Keratinocyte (primary cell): ENCODE results near the gene ADCY5. TPM values are rescaled to one million over a fixed set of nuclear protein-coding genes. Genes with fewer than 3 reads are reported as not detected.

ENCODE experiments used
- DNase-seq: peaks from one replicate; pipeline ENCODE4 v3.0.0-alpha.2; 2011; ENCODE audit warnings: low read depth, missing footprints, low spot score
- FAIRE-seq: peaks from 2 replicates; lab custom pipeline; 2011; peaks lifted over from hg19 to GRCh38; lab: Jason Lieb, UNC
- H2AFZ ChIP-seq: 2 replicates; pipeline ENCODE4 v1.6.0; 2012; ENCODE audit warnings: low read length, control low read depth, inconsistent platforms; ENCODE audit not compliant: control insufficient read depth
- H3K27ac ChIP-seq: 2 replicates; pipeline ENCODE4 v1.5.1; 2011; ENCODE audit warnings: low read length; ENCODE audit not compliant: control insufficient read depth, insufficient read depth
- H3K27me3 ChIP-seq: 3 replicates; pipeline ENCODE4 v1.6.0; 2011; ENCODE audit warnings: low read length; ENCODE audit not compliant: control insufficient read depth, insufficient read depth; ENCODE audit errors: extremely low read depth
- H3K36me3 ChIP-seq, 2 experiments: 2 replicates in 1 of 2; 3 replicates in 1 of 2; pipeline ENCODE4 v1.5.1; 2011; ENCODE audit warnings: low read length in 2 of 2, mild to moderate bottlenecking in 1 of 2; ENCODE audit not compliant: control insufficient read depth in 2 of 2, insufficient read depth in 2 of 2; ENCODE audit errors: extremely low read depth in 1 of 2
- H3K4me1 ChIP-seq: 3 replicates; pipeline ENCODE4 v1.5.1; 2011; ENCODE audit warnings: low read length; ENCODE audit not compliant: control insufficient read depth, insufficient read depth; ENCODE audit errors: extremely low read depth
- H3K4me2 ChIP-seq: 3 replicates; pipeline ENCODE4 v1.6.0; 2011; ENCODE audit warnings: low read depth, low read length; ENCODE audit not compliant: control insufficient read depth, insufficient read depth; ENCODE audit errors: extremely low read depth
- H3K4me3 ChIP-seq, 3 experiments: fragments of 200-600 bp in 1 of 3; sonication (generic) in 1 of 3; 2 replicates in 2 of 3; 3 replicates in 1 of 3; pipeline ENCODE4 v1.5.1; 2011 to 2016; ENCODE audit warnings: low read length in 3 of 3, mild to moderate bottlenecking in 3 of 3, control low read depth in 2 of 3, inconsistent platforms in 1 of 3, low read depth in 1 of 3, mixed read lengths in 1 of 3, mixed run types in 1 of 3, moderate library complexity in 1 of 3; ENCODE audit not compliant: control insufficient read depth in 2 of 3, insufficient read depth in 2 of 3; ENCODE audit errors: extremely low read depth in 1 of 3
- H3K79me2 ChIP-seq: 2 replicates; pipeline ENCODE4 v1.6.0; 2012; ENCODE audit warnings: low read length; ENCODE audit not compliant: control insufficient read depth, insufficient read depth
- H3K9ac ChIP-seq: 3 replicates; pipeline ENCODE4 v1.6.0; 2011; ENCODE audit warnings: low read length; ENCODE audit not compliant: control insufficient read depth, insufficient read depth; ENCODE audit errors: extremely low read depth
- H3K9me1 ChIP-seq: 3 replicates; pipeline ENCODE4 v1.6.0; 2011; ENCODE audit warnings: low read length; ENCODE audit not compliant: control insufficient read depth, insufficient read depth; ENCODE audit errors: extremely low read depth
- H3K9me3 ChIP-seq: 2 replicates; pipeline ENCODE4 v1.5.1; 2012; ENCODE audit warnings: low read depth, low read length; ENCODE audit not compliant: control insufficient read depth
- H4K20me1 ChIP-seq: 3 replicates; pipeline ENCODE4 v1.6.0; 2011; ENCODE audit warnings: low read length; ENCODE audit not compliant: control insufficient read depth, insufficient read depth; ENCODE audit errors: extremely low read depth
- CTCF ChIP-seq, 3 experiments: IDR thresholded peaks in 1 of 3; conservative IDR thresholded peaks in 1 of 3; optimal IDR thresholded peaks in 1 of 3; 2 replicates in 2 of 3; 3 replicates in 1 of 3; pipeline versions ENCODE3 to v1.5.1; 2011; ENCODE audit warnings: low read length in 3 of 3, mild to moderate bottlenecking in 3 of 3, moderate library complexity in 2 of 3, control low read depth in 1 of 3, inconsistent platforms in 1 of 3; ENCODE audit not compliant: insufficient read depth in 2 of 3; ENCODE audit errors: extremely low read depth in 1 of 3
- EZH2 ChIP-seq: IDR thresholded peaks from one replicate; pipeline ENCODE4 v1.6.1; 2012; ENCODE audit warnings: inconsistent platforms, mild to moderate bottlenecking, low read length, moderate library complexity
- dilution Hi-C: fragments of 300-500 bp; cut with MboI; formaldehyde crosslinking; loops from one replicate; pipeline ENCODE4 v1.7.0; 2020; ENCODE audit warnings: low sequenced_read_pairs; ENCODE audit not compliant: extremely low pct_ligation_motif_present
- polyA plus RNA-seq, 5 experiments: library from polyadenylated mRNA; depleted of rRNA in 3 of 5; stranded (reverse) in 3 of 5; stranded (forward) in 1 of 5; unstranded in 1 of 5; fragments of >200 nt; gene quantifications; 1 replicate in 1 of 5; 2 replicates in 3 of 5; 3 replicates in 1 of 5; pipeline versions ENCODE4 v1.2.1 to v1.2.3, GENCODE V29; 2011 to 2012; ENCODE audit warnings: missing spikeins in 2 of 5, low read depth in 1 of 5, low replicate concordance in 1 of 5

The ADCY5 gene
- polyA plus RNA-seq, 1 donor (not counting 4 experiments of a cell fraction or from before 2014, with no cell fraction given), result not detected

- Histone ChIP-seq H3K27me3 (peaks cover 25% of the 10 kb centered on the region), H3K9me1 (no peaks in the 10 kb centered on the region), H3K4me3 (no peak overlapping the region), H3K27ac (no peak overlapping the region), H3K4me1 (no peaks in the 10 kb centered on the region), H2AFZ (no peak overlapping the region), H3K9ac (no peak overlapping the region), H3K79me2 (no peaks in the 10 kb centered on the region), H3K4me2 (no peak overlapping the region), H4K20me1 (no peaks in the 10 kb centered on the region), H3K9me3 (no peaks in the 10 kb centered on the region), H3K36me3 (no peaks in the 10 kb centered on the region)
- DNase-seq, result no peak
- no peak for FAIRE-seq
- dilution Hi-C loops, result no loop called here
- no peak for TF ChIP-seq EZH2
- no peak for TF ChIP-seq CTCF (optimal IDR thresholded peaks at IDR 0.05 in 1 of 3, IDR thresholded peaks at IDR 0.05 in 1 of 3, conservative IDR thresholded peaks at IDR 0.05 in 1 of 3; ENCODE audit: extremely low read depth in 1 of 3, insufficient read depth in 2 of 3, low read length in 3 of 3)
These were observed 133.7 kb downstream of the ADCY5 start for GRCh38 chr3:123315271-123315595.

GRCh38 chr3:123314359-123315270 lies 134.3 kb downstream of the ADCY5 start:
- dilution Hi-C loops, result no loop called here
- no peaks in the 10 kb centered on the region for H3K9me1 ChIP-seq

More at GRCh38 chr3:123314359-123315270, 134.3 kb downstream of the ADCY5 start:
- H3K36me3 ChIP-seq, result no peaks in the 10 kb centered on the region
- H3K4me3 ChIP-seq, result no peak overlapping the region
- DNase-seq, result no peak
- no peaks in the 10 kb centered on the region for H3K79me2 ChIP-seq
- H3K9ac ChIP-seq, result no peak overlapping the region
- no peak overlapping the region for H3K27ac ChIP-seq
- H3K4me2 ChIP-seq, result no peak overlapping the region
- no peak overlapping the region for H2AFZ ChIP-seq
- TF ChIP-seq CTCF (optimal IDR thresholded peaks at IDR 0.05 in 1 of 3, IDR thresholded peaks at IDR 0.05 in 1 of 3, conservative IDR thresholded peaks at IDR 0.05 in 1 of 3; ENCODE audit: extremely low read depth in 1 of 3, insufficient read depth in 2 of 3, low read length in 3 of 3) (no peak), EZH2 (no peak)
- H3K4me1 ChIP-seq, result no peaks in the 10 kb centered on the region
- no peaks in the 10 kb centered on the region for H3K9me3 ChIP-seq
- H3K27me3 ChIP-seq, result peaks cover 23% of the 10 kb centered on the region
- H4K20me1 ChIP-seq, result peaks cover 3% of the 10 kb centered on the region
- FAIRE-seq, result no peak
